LNCAP (cell line): ENCODE measurements around the gene JCHAIN.

Source experiments
- TF ChIP-seq, protein P1 (sequence below): fragments of 450-650 bp; IDR thresholded peaks from 2 replicates; pipeline ENCODE4 v1.5.1; 2017; ENCODE audit warnings: mild to moderate bottlenecking

The JCHAIN gene

GRCh38 chr4:70607334-70607853, 58.9 kb downstream of the JCHAIN start:
- TF ChIP-seq, protein P1, sequence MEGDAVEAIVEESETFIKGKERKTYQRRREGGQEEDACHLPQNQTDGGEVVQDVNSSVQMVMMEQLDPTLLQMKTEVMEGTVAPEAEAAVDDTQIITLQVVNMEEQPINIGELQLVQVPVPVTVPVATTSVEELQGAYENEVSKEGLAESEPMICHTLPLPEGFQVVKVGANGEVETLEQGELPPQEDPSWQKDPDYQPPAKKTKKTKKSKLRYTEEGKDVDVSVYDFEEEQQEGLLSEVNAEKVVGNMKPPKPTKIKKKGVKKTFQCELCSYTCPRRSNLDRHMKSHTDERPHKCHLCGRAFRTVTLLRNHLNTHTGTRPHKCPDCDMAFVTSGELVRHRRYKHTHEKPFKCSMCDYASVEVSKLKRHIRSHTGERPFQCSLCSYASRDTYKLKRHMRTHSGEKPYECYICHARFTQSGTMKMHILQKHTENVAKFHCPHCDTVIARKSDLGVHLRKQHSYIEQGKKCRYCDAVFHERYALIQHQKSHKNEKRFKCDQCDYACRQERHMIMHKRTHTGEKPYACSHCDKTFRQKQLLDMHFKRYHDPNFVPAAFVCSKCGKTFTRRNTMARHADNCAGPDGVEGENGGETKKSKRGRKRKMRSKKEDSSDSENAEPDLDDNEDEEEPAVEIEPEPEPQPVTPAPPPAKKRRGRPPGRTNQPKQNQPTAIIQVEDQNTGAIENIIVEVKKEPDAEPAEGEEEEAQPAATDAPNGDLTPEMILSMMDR = no peak

DNA sequence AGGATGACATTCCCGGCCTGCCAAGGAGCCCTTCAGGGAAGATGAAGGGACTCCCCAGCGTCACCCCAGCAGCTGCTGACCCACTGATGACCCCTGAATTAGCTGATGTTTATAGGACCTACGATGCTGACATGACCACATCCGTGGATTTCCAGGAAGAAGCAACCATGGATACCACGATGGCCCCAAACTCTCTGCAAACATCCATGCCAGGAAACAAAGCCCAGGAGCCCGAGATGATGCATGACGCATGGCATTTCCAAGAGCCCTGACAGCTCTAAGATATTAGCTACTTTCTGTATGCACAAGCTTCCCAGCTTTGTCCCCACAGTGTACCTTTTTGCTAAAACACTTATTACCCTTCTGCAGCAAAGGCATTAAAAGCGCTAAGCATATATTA, 59.8 kb downstream of the JCHAIN start:
- TF ChIP-seq, protein P1 = no peak
